ENCODE measurements around the gene TGM4. TPM values are rescaled to one million over a fixed set of nuclear protein-coding genes. Genes with fewer than 3 reads are reported as not detected.

The TGM4 gene
- not detected for total RNA-seq
- not detected for polyA plus RNA-seq
- long read RNA-seq, donor 1, result 0 reads
- long read RNA-seq, donor 2, result 0 reads
- long read RNA-seq, donor 3, result 0 reads

DNA sequence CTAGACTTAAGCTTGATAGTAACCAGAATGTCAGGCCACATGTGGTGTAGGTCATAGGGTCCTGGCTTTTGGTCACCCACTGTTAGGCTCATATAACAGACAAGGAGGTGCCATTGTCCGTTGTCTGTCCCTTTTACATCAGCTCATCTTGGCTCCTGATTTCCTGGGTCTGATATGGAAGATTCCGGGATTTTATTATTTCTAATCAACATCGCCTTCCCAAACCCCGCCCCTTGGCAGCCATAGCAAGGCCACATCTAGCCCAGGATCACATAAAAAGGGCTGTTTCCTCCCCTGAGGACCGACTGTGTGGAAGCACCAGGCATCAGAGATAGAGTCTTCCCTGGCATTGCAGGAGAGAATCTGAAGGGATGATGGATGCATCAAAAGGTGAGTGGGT lies at the start of gene TGM4:
TSS of gene TGM4 (plus strand) at position 301 of the 400 bp plus-strand sequence. CDS start at position 372, 71 bp downstream.
- H3K27ac ChIP-seq, result no peak within 1 kb of the TSS
- H3K36me3 ChIP-seq, result no peaks in the 10 kb centered on the region
- H3K27me3 ChIP-seq, result no peaks in the 10 kb centered on the region
- H3K9me3 ChIP-seq, result no peaks in the 10 kb centered on the region
- no peak for TF ChIP-seq POLR2A (IDR thresholded peaks at IDR 0.05)
- TF ChIP-seq, protein P1, sequence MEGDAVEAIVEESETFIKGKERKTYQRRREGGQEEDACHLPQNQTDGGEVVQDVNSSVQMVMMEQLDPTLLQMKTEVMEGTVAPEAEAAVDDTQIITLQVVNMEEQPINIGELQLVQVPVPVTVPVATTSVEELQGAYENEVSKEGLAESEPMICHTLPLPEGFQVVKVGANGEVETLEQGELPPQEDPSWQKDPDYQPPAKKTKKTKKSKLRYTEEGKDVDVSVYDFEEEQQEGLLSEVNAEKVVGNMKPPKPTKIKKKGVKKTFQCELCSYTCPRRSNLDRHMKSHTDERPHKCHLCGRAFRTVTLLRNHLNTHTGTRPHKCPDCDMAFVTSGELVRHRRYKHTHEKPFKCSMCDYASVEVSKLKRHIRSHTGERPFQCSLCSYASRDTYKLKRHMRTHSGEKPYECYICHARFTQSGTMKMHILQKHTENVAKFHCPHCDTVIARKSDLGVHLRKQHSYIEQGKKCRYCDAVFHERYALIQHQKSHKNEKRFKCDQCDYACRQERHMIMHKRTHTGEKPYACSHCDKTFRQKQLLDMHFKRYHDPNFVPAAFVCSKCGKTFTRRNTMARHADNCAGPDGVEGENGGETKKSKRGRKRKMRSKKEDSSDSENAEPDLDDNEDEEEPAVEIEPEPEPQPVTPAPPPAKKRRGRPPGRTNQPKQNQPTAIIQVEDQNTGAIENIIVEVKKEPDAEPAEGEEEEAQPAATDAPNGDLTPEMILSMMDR (IDR thresholded peaks at IDR 0.05), result no peak
- no peak for TF ChIP-seq EP300 (IDR thresholded peaks at IDR 0.05)
- intact Hi-C loops (cut with DNase I), result no loop called here
- H3K4me3 ChIP-seq, result no peak within 1 kb of the TSS
- H3K4me1 ChIP-seq (ENCODE audit: insufficient read depth), result no peaks in the 10 kb centered on the region
- 79 to 82% (median 81%) methylated on average over 5 of the region's 5 CpGs for WGBS, 3 donors
- no peak for DNase-seq

DNA sequence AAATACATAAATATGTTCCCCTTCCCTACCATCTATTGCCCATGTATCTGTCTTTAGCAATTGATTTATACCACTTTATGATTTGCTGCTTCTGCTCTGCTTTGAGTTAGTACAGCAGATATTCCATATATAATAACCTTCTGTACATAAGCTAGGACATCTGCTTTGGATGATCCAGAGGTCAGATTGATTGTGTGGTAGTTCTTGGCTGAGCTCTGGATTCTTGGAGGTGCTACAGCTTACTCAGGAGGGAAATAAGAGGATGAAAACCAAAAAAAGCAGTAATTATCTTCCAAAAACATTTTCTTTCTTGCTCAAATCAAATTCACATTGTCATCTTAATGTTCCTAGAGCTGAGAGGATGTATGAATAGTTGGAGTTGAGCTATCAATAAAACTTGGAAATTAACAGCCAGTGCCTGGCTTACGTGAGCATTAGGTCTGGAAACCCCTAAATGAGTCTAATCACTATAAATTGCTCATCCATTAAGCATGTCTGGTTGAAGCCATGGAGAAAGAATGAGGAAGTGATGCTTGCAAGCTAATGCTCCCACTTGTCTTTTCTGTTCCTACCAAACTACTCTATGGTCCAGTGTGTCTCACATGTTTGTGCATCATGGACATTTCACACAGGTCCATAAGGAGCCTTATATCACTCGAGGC lies 49.0 kb upstream of the TGM4 start:
- Histone ChIP-seq H3K4me1 (ENCODE audit: insufficient read depth) (no peaks in the 10 kb centered on the region), H3K27me3 (no peaks in the 10 kb centered on the region), H3K9me3 (no peaks in the 10 kb centered on the region), H3K36me3 (no peaks in the 10 kb centered on the region), H3K4me3 (no peak overlapping the region), H3K27ac (no peak overlapping the region)
- DNase-seq, result no peak
- TF ChIP-seq EP300 (IDR thresholded peaks at IDR 0.05) (no peak), POLR2A (IDR thresholded peaks at IDR 0.05) (no peak)
- TF ChIP-seq, protein P1 (IDR thresholded peaks at IDR 0.05), result no peak
- intact Hi-C loops (cut with DNase I), result no loop called here
- WGBS, 3 donors, result 78 to 94% (median 90%) methylated on average over 2 of the region's 2 CpGs

DNA sequence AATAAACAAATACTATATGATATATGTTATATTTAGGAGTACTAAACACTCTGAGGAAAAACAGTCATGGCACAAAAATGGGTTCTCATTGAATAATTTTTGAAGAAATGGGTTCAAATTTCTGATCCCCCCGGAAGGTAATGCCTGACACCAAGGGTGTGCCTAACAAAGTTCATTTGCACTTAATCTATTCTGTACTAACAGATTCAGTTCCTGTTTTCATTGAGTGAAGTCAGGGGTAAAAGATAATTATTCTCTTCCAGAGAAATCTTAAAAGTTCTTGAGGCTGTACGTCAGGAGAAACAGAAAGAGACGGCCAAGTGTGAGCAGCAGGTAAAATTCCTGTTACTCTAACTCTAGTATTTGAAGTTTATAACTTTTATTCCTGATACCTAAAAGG lies 47.2 kb upstream of the TGM4 start:
- TF ChIP-seq, protein P1 (IDR thresholded peaks at IDR 0.05), result no peak
- no peak for TF ChIP-seq EP300 (IDR thresholded peaks at IDR 0.05)
- TF ChIP-seq POLR2A (IDR thresholded peaks at IDR 0.05), result no peak
- H3K27me3 ChIP-seq, result no peaks in the 10 kb centered on the region
- no peak for DNase-seq
- no peak overlapping the region for H3K27ac ChIP-seq
- no peaks in the 10 kb centered on the region for H3K9me3 ChIP-seq
- H3K4me1 ChIP-seq (ENCODE audit: insufficient read depth), result no peaks in the 10 kb centered on the region
- no peak overlapping the region for H3K4me3 ChIP-seq
- no peaks in the 10 kb centered on the region for H3K36me3 ChIP-seq
- intact Hi-C loops (cut with DNase I), result no loop called here
- WGBS, 3 donors, result 91 to 94% (median 92%) methylated on average over 3 of the region's 3 CpGs

DNA sequence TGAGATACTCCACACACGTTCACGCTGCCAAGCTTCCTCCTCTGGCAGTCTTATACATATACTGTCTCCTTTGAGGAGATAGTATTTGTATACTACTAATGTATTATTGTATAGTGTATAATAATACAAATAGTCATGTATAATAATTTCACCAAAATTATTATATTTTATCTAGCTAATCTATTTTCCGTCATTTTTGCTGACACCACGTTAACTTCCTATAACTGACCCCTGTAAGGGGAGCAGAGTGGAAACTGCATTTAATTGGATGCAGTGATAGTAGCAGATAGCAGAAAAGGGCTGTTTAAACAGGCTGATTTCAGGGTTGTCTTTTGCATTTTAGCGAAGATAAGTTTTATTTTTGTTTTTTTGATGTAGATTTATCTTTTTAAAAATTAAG lies 43.2 kb upstream of the TGM4 start:
- WGBS, 3 donors, result 88 to 92% (median 91%) methylated on average over 5 of the region's 5 CpGs
- Histone ChIP-seq H3K4me3 (no peak overlapping the region), H3K4me1 (ENCODE audit: insufficient read depth) (no peaks in the 10 kb centered on the region), H3K36me3 (no peaks in the 10 kb centered on the region), H3K27me3 (no peaks in the 10 kb centered on the region), H3K9me3 (no peaks in the 10 kb centered on the region), H3K27ac (no peak overlapping the region)
- no peak for DNase-seq
- intact Hi-C loops (cut with DNase I), result no loop called here
- TF ChIP-seq POLR2A (IDR thresholded peaks at IDR 0.05) (no peak), EP300 (IDR thresholded peaks at IDR 0.05) (no peak)

DNA sequence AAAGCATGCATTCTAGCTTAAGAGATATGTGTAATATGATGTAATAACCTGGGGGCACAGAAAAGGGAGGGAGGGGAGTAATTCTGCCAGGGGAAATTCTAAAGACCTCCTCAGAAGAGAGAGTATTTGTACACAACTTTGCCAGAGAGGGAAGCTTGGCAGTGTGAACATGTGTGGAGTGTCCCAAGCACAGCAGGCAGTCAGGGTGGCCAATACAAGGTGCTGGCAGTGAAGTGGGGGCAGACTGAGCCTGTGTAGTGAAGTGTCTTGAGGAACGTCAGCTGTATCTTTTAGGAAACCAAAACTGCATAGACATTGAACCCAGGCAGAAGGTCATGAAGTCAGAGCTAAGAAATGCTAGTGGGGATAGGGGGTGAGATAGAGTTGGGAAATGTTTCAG lies 42.4 kb upstream of the TGM4 start:
- TF ChIP-seq, protein P1 (IDR thresholded peaks at IDR 0.05), result no peak
- TF ChIP-seq EP300 (IDR thresholded peaks at IDR 0.05), result no peak
- TF ChIP-seq POLR2A (IDR thresholded peaks at IDR 0.05), result no peak
- no peak for DNase-seq
- WGBS, 3 donors, result 90 to 97% (median 91%) methylated on average over 1 of the region's 1 CpG
- Histone ChIP-seq H3K9me3 (no peaks in the 10 kb centered on the region), H3K27ac (no peak overlapping the region), H3K4me3 (no peak overlapping the region), H3K4me1 (ENCODE audit: insufficient read depth) (no peaks in the 10 kb centered on the region), H3K36me3 (no peaks in the 10 kb centered on the region), H3K27me3 (no peaks in the 10 kb centered on the region)
- intact Hi-C loops (cut with DNase I), result no loop called here

All from ovary (tissue), 10 donors.